NCI-H2227 treated with DMSO at 0.1 percent for 48 hours (cell line): Measurements from ENCODE around the gene RNH1.

ENCODE experiments used
- DNase-seq: peaks from one replicate; lab custom pipeline; 2025; lab: John Stamatoyannopoulos, UW

The RNH1 gene

DNA sequence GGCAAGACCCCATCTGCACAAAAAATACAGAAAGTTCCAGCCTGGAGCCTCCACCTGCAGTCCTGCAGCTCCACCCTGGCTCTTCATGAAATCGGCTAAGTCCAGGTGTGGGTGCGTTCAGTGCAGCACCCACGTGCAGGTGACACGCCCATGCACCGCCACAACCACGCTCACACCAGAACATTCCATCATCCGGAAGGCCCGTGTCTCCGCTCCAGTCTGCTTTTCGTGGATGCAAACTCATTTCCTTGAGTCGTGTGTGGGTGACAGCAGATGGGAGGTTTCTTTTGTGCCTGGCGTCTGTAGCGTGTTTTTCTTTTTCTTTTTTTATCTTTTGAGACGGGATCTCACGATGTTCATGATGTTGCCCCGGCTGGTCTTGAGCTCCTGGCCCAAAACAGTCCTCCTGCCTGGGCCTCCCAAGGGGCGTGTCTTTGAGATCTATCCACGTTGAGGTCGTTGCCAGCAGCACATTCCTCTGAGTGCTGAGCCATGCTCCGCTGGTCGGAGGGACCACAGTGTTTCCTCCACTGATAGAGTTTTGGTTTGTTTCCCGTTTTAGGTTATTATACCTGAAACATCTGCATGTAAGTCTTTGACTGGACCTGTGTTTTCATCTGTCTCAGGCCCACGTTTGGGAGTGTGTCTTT is 49.8 kb downstream of the RNH1 start:
- DNase-seq = no peak

DNA sequence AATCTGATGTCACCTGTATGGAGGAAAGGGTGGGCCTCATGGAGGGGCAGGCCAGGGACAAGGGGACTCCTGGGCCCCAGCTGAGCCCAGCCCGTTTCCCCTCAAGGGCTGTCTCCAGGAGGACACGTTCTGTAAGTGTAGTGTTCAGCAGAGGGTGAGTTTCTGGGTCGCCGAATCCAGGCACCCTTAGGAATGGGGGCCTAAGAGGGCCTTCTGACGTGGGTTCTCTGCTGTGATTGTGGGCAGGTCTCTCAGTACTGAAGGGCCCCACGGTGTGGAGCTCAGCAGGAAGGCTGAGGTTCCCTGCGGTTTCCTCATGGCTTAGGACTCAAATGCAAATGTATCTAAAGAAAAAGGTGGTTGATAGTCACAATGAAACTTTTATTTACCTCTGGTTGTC is 50.5 kb downstream of the RNH1 start:
- no peak for DNase-seq

DNA sequence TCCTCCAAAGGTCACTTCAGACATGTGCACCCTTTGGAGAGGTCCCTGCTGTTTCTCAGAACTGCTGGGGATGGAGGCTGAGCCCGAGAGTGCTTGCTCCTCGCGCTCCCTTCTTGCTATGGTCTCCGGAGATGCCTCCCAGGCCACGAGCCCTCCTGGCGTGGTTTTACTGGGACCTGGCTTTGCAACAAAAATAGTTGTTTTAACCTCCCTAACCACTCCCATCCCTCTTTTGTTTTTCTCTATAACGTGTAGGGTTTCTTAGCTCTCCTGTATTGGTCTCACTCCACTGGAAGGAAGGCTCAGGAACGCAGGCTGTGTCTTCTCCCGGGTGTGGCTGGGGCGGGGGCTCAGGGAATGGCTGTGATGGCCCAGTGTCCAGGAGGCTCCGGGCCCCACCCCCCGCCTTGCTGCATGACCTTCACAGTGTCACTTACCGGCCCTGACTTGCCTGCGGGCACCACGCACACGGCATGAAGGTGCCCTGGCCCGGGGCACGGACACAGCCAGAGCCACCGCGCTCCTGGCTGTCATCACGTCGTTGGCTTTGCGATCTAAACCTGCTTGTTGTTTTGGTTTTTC is 51.4 kb downstream of the RNH1 start:
- DNase-seq = no peak

DNA sequence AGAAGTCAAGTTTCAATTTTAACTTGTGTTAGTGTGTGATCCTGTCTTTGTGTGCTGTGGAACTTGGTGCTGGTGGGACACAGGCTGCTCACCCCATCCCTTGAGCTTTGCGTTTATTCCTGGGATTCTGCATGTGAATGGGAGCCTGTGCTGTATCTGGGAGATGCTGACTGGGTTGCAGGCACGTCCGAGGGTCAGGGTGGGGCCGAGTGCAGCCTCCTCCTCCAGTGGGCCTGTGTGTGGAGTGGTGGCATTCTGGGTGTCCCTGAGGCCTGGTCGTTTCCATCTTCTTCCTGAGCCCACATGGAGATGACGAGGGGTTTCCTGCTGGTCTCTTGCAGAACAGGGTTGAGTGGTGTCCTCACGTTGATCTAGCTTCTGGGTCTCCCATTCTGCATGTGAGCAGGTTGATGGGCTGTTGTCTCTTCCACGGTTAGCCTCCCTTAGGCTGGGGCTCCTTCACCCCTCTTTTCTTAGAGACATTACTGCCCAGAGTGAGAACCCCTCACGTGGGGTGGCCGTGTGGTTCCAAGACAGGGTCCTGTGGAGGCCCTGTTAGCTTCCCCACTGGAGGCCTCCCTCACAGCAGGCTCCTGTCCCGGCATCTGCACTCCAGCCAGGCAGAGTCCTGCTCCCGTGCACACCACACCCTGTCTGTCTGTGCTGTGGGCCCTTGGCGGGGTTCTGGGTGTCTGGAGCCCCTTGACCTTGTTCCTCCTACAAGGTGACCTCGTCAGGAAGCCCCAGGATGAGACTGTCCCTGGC is 52.1 kb downstream of the RNH1 start:
- no peak for DNase-seq

GRCh38 chr11:454043-454442 is 53.0 kb downstream of the RNH1 start:
- DNase-seq = no peak

DNA sequence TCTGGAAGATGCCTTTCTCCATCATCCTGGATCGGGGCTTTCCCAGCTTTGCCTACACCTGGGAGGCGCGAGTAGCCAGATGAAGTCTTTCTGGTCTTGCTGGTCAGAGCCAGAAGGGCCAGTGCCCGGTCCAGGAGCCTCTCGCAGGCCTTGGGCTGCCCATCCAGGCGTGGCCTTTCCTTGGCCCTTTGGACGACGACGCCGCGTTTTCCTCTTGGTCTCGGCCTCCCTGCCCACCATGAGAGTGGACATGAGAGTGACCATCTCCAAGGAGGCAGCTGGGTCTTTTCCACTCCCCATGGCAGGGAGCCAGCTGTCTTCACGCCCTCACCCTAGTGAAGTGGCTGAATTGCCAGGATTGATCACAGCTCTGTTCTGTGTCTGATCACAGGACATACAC is 53.5 kb downstream of the RNH1 start:
- DNase-seq = no peak

GRCh38 chr11:452916-453527 is 54.0 kb downstream of the RNH1 start:
- DNase-seq = no peak

DNA sequence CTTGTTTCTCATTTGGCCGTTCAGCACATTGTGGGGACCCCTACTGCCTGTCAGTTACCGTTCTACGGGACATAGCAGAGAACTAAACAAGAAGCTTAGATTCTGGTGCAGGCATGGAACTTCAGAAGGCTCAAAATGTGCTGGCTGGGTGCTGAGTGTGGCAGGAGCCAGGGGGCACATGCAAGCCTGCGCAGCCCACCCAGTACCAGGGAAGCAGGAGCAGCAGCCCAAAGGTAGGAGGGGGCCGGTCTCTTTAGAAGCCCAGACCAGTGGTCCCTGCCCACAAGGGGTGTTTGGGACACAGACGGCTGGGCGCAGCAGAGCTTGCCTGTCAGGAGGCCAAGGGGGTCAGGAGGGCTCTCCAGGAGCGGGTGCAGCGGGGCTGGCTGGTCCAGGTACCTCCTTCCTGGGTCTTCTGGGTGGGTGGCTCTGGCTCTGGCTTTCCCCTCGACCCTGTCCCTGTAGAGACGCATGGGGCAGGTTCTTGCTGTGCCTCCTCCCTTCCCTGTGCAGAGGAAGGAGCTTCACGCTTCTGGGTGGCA is 54.8 kb downstream of the RNH1 start:
- DNase-seq = no peak

DNA sequence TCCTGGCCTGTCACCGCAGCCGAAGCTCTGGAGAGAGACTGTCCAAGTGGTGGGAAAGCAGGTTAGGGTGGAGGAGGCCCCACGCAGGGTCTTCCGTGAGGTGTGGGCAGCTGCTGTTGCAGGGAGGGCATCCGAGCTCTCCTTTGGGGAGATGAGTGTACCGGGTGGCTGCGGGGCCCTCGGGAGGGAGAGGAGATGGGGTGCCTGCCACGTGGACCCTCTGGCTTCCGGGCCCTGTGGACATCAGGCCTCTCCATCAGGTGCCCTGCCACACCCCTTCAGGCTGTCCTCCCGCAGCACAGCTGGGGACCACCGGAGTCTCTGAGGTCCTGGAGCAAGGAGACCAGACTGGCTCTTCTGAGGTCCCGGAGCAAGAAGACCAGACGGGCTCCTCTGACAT is 55.3 kb downstream of the RNH1 start:
- no peak for DNase-seq

- peak; percentile 53 for DNase-seq
Observed at GRCh38 chr11:450809-451451, 56.1 kb downstream of the RNH1 start.

- peak; percentile 97 for DNase-seq
Observed at GRCh38 chr11:449889-450808, 56.9 kb downstream of the RNH1 start, which contains the start of gene PTDSS2. PTDSS2 (plus strand) TSS chr11:450279; CDS start chr11:450456, 177 bp downstream.

- DNase-seq = peak; percentile 97
Observed at GRCh38 chr11:447923-448731, 58.9 kb downstream of the RNH1 start.

GRCh38 chr11:446891-447290 is 60.2 kb downstream of the RNH1 start:
- no peak for DNase-seq

- DNase-seq = no peak
Observed at GRCh38 chr11:445765-446588, 61.1 kb downstream of the RNH1 start.
